ENCODE results near the gene ASTN2. TPM values are rescaled to one million over a fixed set of nuclear protein-coding genes. Genes with fewer than 3 reads are reported as not detected.

Gene ASTN2
- total and polyA plus RNA-seq, 10 of the 15 experiments (the other 5 are each of a cell fraction or from before 2014, with no cell fraction given) = 1.4 to 15.7 (median 7.0) TPM

DNA sequence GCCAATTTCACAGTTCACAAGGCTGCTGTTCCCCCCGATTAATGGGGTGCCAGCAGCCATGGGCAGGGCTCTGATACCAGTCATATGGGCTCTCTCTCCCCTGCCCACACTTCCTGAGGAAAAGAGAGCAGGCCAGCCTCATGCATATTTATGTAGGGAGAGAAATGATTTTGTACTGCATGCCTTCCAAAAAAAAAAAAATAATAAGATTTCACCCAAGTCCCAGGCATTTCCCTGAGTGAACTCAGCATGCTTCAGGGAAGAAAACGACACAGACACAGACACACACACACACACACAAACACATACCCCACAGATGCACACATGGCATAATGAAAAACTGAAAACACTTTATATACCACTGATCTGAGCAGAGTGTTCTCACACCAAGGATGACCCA lies 232.8 kb downstream of the ASTN2 start:
- H3K79me2 ChIP-seq (ENCODE audit: control insufficient read depth, insufficient read depth, low read length) = no peaks in the 10 kb centered on the region
- H4K20me1 ChIP-seq (ENCODE audit: control insufficient read depth, insufficient read depth) = no peaks in the 10 kb centered on the region
- no peak overlapping the region for H3K4me3 ChIP-seq
- ChIA-PET CTCF (no interaction called here), RAD21 (ENCODE audit: unreplicated experiment) (no interaction called here), SMC1A (ENCODE audit: uncharacterized antibody, unreplicated experiment) (no interaction called here), POLR2A (no interaction called here)
- no peak overlapping the region for H3K4me2 ChIP-seq (ENCODE audit: control insufficient read depth, insufficient read depth)
- no peaks in the 10 kb centered on the region for H3K4me1 ChIP-seq (ENCODE audit: control insufficient read depth, insufficient read depth, low read length)
- no peak for ATAC-seq
- no peak overlapping the region for H2AFZ ChIP-seq (ENCODE audit: control insufficient read depth, low read depth, low read length)
- H3K27me3 ChIP-seq (replicated peaks in 1 of 2; ENCODE audit: control insufficient read depth in 2 of 2, insufficient read depth in 2 of 2, low read length in 1 of 2) = no peaks in the 10 kb centered on the region
- 4% methylated on average over 2 of the region's 2 CpGs for WGBS (ENCODE audit: insufficient coverage, insufficient replicate concordance, low lambda C conversion rate, missing lambda C conversion rate)
- FAIRE-seq = no peak
- no peak overlapping the region for H3K27ac ChIP-seq (ENCODE audit: control insufficient read depth, insufficient read depth)
- no peaks in the 10 kb centered on the region for H3K36me3 ChIP-seq (ENCODE audit: control insufficient read depth in 2 of 2, insufficient read depth in 2 of 2, low read length in 1 of 2)
- no peaks in the 10 kb centered on the region for H3K9me3 ChIP-seq (replicated peaks; ENCODE audit: control insufficient read depth, insufficient read depth, low read length)
- BruUV-seq (replicated peaks) = no TSS peak
- in situ Hi-C loops (cut with MboI) = no loop called here
- intact Hi-C loops (cut with micrococcal nuclease; ENCODE audit: unreplicated experiment) = no loop called here
- no peak for TF ChIP-seq HDAC6 (IDR thresholded peaks at IDR 0.05; ENCODE audit: unreplicated experiment)
- TF ChIP-seq ZBED1 (IDR thresholded peaks at IDR 0.05; ENCODE audit: borderline replicate concordance) = no peak
- no peak for TF ChIP-seq TCF12 (IDR thresholded peaks at IDR 0.05; ENCODE audit: low read depth, low read length)
- no peak for TF ChIP-seq LARP7 (IDR thresholded peaks at IDR 0.05)
- TF ChIP-seq NRF1 (conservative IDR thresholded peaks at IDR 0.05; ENCODE audit: low read depth, low read length) = no peak
- H3K9ac ChIP-seq (ENCODE audit: control insufficient read depth, insufficient read depth, low read length) = no peak overlapping the region
- no peak for DNase-seq (ENCODE audit: low read depth, low spot score)

DNA sequence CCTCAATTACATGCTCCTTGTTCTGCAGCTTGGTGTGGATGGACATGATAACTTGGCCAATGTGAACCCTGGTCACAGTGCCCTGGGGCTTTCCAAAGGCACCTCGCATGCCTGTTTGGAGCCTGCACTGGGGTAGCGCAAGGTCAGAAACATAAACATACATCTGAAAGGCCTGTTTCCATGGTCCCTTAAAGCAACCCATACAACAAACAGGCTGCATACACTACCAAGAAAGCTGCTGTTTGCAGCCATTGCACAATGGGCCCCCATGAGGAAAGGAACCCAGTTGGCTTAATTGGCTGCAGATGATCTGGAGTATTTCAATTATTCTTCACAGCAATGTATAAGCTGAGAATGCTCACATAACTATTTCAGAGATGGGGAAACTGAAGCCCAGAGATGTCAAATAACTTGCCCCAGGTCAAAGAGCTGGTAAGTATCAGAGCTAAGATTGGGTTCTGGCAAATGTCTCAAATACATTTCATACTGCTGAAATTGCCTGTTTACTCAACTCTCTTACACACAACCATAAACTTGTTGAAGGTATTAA lies 233.9 kb downstream of the ASTN2 start:
- H3K9ac ChIP-seq (ENCODE audit: control insufficient read depth, insufficient read depth, low read length) = no peak overlapping the region
- in situ Hi-C loops (cut with MboI) (no loop called here), intact Hi-C loops (cut with micrococcal nuclease; ENCODE audit: unreplicated experiment) (no loop called here)
- ChIA-PET SMC1A (ENCODE audit: uncharacterized antibody, unreplicated experiment) (no interaction called here), RAD21 (ENCODE audit: unreplicated experiment) (no interaction called here), POLR2A (no interaction called here), CTCF (no interaction called here)
- ATAC-seq (no peak), FAIRE-seq (no peak), DNase-seq (ENCODE audit: low read depth, low spot score) (no peak)
- H3K4me3 ChIP-seq = no peak overlapping the region
- H3K27ac ChIP-seq (ENCODE audit: control insufficient read depth, insufficient read depth) = no peak overlapping the region
- 67% methylated on average over 2 of the region's 2 CpGs for WGBS (ENCODE audit: insufficient coverage, insufficient replicate concordance, low lambda C conversion rate, missing lambda C conversion rate)
- BruUV-seq (replicated peaks) = no TSS peak
- H4K20me1 ChIP-seq (ENCODE audit: control insufficient read depth, insufficient read depth) = no peaks in the 10 kb centered on the region
- H3K79me2 ChIP-seq (ENCODE audit: control insufficient read depth, insufficient read depth, low read length) = no peaks in the 10 kb centered on the region
- H3K27me3 ChIP-seq (replicated peaks in 1 of 2; ENCODE audit: control insufficient read depth in 2 of 2, insufficient read depth in 2 of 2, low read length in 1 of 2) = no peaks in the 10 kb centered on the region
- no peak overlapping the region for H2AFZ ChIP-seq (ENCODE audit: control insufficient read depth, low read depth, low read length)
- H3K36me3 ChIP-seq (ENCODE audit: control insufficient read depth in 2 of 2, insufficient read depth in 2 of 2, low read length in 1 of 2) = no peaks in the 10 kb centered on the region
- H3K4me2 ChIP-seq (ENCODE audit: control insufficient read depth, insufficient read depth) = no peak overlapping the region
- no peaks in the 10 kb centered on the region for H3K9me3 ChIP-seq (replicated peaks; ENCODE audit: control insufficient read depth, insufficient read depth, low read length)
- H3K4me1 ChIP-seq (ENCODE audit: control insufficient read depth, insufficient read depth, low read length) = no peaks in the 10 kb centered on the region
- TF ChIP-seq, protein P1, sequence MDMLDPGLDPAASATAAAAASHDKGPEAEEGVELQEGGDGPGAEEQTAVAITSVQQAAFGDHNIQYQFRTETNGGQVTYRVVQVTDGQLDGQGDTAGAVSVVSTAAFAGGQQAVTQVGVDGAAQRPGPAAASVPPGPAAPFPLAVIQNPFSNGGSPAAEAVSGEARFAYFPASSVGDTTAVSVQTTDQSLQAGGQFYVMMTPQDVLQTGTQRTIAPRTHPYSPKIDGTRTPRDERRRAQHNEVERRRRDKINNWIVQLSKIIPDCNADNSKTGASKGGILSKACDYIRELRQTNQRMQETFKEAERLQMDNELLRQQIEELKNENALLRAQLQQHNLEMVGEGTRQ (IDR thresholded peaks at IDR 0.05; ENCODE audit: borderline replicate concordance, low read depth, low read length) = no peak
- TF ChIP-seq RB1 (IDR thresholded peaks at IDR 0.05; ENCODE audit: borderline replicate concordance) (no peak), SMAD5 (IDR thresholded peaks at IDR 0.05; ENCODE audit: low read depth) (no peak), TCF3 (IDR thresholded peaks at IDR 0.05; ENCODE audit: borderline replicate concordance, insufficient read depth, low read depth, low read length) (no peak), CHD1 (IDR thresholded peaks at IDR 0.05; ENCODE audit: low read depth, low read length) (no peak), MYC (IDR thresholded peaks at IDR 0.05; ENCODE audit: insufficient read depth, insufficient read length, insufficient replicate concordance, low read length, severe bottlenecking) (no peak), TAF1 (IDR thresholded peaks at IDR 0.05; ENCODE audit: borderline replicate concordance, low read depth, low read length) (no peak)
- TF ChIP-seq, protein P2, sequence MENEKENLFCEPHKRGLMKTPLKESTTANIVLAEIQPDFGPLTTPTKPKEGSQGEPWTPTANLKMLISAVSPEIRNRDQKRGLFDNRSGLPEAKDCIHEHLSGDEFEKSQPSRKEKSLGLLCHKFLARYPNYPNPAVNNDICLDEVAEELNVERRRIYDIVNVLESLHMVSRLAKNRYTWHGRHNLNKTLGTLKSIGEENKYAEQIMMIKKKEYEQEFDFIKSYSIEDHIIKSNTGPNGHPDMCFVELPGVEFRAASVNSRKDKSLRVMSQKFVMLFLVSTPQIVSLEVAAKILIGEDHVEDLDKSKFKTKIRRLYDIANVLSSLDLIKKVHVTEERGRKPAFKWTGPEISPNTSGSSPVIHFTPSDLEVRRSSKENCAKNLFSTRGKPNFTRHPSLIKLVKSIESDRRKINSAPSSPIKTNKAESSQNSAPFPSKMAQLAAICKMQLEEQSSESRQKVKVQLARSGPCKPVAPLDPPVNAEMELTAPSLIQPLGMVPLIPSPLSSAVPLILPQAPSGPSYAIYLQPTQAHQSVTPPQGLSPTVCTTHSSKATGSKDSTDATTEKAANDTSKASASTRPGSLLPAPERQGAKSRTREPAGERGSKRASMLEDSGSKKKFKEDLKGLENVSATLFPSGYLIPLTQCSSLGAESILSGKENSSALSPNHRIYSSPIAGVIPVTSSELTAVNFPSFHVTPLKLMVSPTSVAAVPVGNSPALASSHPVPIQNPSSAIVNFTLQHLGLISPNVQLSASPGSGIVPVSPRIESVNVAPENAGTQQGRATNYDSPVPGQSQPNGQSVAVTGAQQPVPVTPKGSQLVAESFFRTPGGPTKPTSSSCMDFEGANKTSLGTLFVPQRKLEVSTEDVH (IDR thresholded peaks at IDR 0.05; ENCODE audit: low read depth, partially characterized antibody) = no peak
